SK-N-MC (cell line): ENCODE measurements around the gene MRS2.

ENCODE experiments used
- EZH2 ChIP-seq: fragments of 200-600 bp; sonication (generic); IDR thresholded peaks from one replicate; pipeline ENCODE4 v1.6.1; 2017; ENCODE audit warnings: antibody characterized with exemption
- POLR2AphosphoS5 ChIP-seq: IDR thresholded peaks from 2 replicates; pipeline ENCODE4 v1.6.1; 2012; ENCODE audit warnings: mild to moderate bottlenecking, low read depth, low read length, borderline replicate concordance

DNA sequence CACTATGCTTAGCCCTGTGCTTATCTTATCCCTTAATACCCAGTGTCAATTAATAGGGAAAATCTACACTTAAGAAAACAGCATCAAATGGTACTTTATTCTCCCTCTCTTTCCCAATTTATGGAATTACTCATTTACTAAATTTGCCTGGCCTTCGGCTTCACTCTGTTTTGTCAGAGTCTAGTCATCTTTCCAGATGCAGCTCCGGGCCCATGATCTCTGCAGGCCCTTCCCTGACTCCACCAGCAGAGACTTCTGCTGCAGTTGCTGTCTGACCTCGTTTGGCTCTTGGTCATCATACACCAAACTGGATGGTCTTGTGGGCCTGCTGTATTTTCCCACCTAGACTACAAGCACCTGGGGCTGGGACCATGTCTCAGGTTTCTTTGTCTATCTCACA, 27.4 kb downstream of the MRS2 start:
- TF ChIP-seq EZH2 (no peak), POLR2AphosphoS5 (no peak)
